Breast epithelium (tissue), 3 donors: ENCODE measurements around the gene KRTAP9-7.

Experiments used
- POLR2A ChIP-seq: fragments of 450-650 bp; IDR thresholded peaks from one replicate; pipeline ENCODE4 v1.6.1; 2016; ENCODE audit warnings: antibody characterized with exemption, mild to moderate bottlenecking, moderate library complexity
- POLR2AphosphoS5 ChIP-seq, 3 donors: sonication (generic); formaldehyde crosslinking; IDR thresholded peaks; one replicate each; pipeline ENCODE4 v1.6.1; 2017; ENCODE audit warnings: antibody characterized with exemption in 3 of 3
- TF ChIP-seq, protein P1 (sequence below), 3 donors: fragments of 450-650 bp; IDR thresholded peaks; one replicate each; pipeline ENCODE4 v1.5.1; 2016 to 2017; ENCODE audit warnings: antibody characterized with exemption in 3 of 3, mild to moderate bottlenecking in 3 of 3, moderate library complexity in 3 of 3

DNA sequence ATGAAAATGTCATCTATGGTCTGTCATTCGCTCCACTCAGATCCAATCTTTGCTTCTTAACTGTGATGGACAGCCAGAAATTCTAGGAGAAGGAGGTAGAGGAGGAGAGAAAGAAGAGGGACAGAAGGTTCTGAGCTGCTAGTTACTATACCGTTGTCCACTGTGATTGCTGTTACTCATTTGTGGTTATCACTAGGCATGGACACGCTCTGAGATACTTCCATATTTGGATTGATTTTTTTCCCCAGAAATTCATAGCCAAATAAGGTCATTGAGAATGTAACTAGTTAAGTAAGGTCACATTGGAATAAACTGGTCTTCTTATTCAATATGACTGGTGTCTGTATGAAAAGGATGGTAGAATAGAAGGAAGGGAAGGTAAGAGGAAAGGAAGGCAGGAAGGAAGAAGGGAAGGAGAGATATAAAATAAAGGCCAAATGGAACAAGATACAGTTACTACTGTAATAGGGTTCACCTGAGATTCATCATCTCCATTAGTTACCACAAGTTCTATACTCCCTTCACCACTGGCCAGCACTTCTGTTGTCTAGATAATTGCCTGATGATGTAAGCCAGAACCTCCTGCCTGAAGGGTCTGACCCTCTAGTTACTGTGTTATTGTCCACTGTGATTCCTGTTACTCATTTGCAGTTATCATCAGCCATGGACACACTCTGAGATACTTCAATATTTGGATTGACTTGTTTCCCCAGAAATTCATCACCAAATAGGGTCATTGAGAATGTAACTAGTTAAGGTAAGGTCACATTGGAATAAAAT is 2.9 kb downstream of the KRTAP9-7 start:
- TF ChIP-seq, protein P1, sequence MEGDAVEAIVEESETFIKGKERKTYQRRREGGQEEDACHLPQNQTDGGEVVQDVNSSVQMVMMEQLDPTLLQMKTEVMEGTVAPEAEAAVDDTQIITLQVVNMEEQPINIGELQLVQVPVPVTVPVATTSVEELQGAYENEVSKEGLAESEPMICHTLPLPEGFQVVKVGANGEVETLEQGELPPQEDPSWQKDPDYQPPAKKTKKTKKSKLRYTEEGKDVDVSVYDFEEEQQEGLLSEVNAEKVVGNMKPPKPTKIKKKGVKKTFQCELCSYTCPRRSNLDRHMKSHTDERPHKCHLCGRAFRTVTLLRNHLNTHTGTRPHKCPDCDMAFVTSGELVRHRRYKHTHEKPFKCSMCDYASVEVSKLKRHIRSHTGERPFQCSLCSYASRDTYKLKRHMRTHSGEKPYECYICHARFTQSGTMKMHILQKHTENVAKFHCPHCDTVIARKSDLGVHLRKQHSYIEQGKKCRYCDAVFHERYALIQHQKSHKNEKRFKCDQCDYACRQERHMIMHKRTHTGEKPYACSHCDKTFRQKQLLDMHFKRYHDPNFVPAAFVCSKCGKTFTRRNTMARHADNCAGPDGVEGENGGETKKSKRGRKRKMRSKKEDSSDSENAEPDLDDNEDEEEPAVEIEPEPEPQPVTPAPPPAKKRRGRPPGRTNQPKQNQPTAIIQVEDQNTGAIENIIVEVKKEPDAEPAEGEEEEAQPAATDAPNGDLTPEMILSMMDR (IDR thresholded peaks at IDR 0.05) = no peak
- TF ChIP-seq POLR2A = no peak
- no peak for TF ChIP-seq POLR2AphosphoS5 (IDR thresholded peaks at IDR 0.05)
